ENCODE data around the gene ZBTB1.

- TF ChIP-seq CTCF (conservative IDR thresholded peaks at IDR 0.05 in 1 of 2, IDR thresholded peaks at IDR 0.05 in 1 of 2; ENCODE audit: extremely low read depth in 1 of 2, insufficient read depth in 1 of 2, low read depth in 1 of 2, low read length in 2 of 2) = no peak
- no peak for TF ChIP-seq EZH2 (IDR thresholded peaks at IDR 0.05; ENCODE audit: borderline replicate concordance, low read length)
Observed at GRCh38 chr14:64461221-64461620, 43.3 kb upstream of the ZBTB1 start.

Data from mammary epithelial cell (primary cell).